ENCODE data around the gene KRTAP9-8.
"Not testable (repeated sequence)": the region's sequence is repeated elsewhere in the genome, so short reads cannot be mapped to it uniquely, and the experiment has no call there.

DNA sequence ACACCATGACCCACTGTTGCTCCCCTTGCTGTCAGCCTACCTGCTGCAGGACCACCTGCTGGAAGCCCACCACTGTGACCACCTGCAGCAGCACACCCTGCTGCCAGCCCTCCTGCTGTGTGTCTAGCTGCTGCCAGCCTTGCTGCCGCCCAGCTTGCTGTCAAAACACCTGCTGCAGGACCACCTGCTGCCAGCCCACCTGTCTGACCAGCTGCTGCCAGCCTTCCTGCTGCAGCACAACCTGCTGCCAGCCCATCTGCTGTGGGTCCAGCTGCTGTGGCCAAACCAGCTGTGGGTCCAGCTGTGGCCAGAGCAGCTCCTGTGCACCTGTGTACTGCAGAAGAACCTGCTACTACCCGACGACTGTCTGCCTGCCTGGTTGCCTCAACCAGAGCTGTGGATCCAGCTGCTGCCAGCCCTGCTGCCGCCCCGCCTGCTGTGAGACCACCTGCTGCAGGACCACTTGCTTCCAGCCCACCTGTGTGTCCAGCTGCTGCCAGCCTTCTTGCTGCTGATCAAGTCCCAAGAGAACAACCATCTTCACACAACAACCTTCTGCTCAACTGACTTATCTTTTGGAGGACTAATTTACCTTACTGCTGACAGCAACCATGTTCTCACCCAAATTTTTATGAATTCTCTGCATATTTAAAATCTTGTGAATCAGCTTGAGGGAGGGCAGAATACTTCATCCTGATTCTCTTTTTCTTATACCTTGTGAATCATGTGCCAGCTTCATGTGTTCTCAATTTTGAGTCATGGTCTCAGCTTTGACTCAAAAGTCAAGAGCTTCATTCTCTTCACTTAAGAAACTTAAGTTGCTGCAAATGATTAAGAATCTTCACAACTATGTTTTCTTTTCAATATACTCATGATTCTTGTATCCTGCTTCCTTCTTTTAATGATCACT lies 17.8 kb downstream of the KRTAP9-8 start, which contains the start of gene KRTAP9-9:
- TF ChIP-seq POLR2A (IDR thresholded peaks at IDR 0.05; ENCODE audit: borderline replicate concordance, extremely low read depth, insufficient read depth, insufficient read length) = not testable (repeated sequence)
- TF ChIP-seq, protein P1, sequence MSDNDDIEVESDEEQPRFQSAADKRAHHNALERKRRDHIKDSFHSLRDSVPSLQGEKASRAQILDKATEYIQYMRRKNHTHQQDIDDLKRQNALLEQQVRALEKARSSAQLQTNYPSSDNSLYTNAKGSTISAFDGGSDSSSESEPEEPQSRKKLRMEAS (IDR thresholded peaks at IDR 0.05) = not testable (repeated sequence)

Measured in HCT116 (cell line).